ENCODE results near the gene SYNJ2.
A peak's percentile ranks its signal among the peaks of the same experiment; 100 is the strongest.

SYNJ2 gene

DNA sequence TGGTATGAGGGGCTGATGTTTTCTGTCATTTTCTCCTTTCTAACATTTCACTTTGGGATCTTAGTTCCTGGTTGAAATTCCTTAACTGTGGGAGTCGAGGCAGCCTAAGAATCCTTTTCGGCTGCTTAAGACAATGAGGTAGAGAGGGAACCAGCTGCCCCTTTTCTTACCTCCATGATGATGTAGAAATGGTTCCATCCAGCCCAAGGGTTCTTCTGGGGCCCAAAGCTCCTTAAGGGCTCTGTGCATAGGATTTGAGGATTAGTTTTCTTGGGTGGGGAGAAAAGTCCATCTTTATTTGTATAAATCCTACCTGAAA is 33.5 kb downstream of the SYNJ2 start:
- DNase-seq: no peak

DNA sequence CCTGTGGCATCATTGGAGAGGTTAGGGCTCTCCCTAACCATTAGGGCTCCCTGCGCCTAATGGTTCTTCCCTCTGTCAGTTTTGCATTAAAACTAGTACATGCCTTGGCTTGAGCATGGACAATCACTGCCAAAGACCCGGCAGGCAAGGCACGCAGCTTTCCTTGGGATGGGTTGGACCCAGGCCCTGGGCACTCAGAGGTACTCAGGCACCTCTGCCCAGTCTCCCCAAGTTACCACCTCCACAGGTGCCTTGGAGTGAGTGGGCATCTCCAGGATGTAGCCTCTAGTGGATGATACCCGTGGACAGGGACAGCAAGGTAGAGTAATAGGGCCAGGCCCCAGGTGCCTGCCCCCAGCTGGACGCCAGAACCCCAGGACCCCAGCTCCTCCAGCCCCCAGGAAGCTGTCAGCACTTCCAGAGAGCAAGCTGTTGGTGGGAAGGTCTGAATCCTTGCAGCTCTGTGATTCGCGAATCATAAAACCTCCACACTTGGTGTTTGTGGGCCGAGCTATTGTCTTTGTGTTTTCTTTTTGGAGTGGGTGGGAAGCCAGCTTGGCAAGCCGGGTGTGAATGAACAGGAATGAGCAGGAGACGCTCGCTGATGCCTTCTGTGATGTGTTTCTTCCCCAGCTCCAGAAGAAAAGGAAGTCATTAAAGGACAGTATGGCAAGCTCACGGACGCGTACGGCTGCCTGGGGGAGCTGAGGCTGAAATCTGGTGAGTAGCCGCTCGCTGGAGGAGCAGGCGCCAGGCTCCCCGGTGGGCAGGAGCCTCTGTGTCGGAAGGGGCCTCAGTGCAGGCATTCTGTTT is 35.1 kb downstream of the SYNJ2 start:
- no peak for DNase-seq

DNA sequence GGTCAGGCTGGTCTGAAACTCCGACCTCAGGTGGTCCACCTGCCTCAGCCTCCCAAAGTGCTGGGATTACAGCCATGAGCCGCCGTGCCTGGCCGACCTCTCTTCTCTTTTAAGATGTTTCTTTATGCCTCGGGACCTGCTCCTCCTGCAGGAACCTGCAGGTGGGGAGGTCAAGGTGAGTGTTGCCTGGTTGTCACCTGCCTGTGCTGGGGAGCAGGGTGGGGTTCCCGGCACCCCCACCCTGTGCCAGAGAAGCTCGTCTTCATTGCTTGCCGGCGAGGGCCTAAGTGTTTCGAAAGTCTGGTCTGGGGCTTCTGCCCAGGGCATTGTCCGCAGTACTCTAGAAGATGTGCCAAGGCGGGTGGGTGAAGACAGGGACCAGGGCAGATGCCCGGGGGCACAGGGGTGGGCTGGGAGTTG is 36.0 kb downstream of the SYNJ2 start:
- no peak for DNase-seq

DNA sequence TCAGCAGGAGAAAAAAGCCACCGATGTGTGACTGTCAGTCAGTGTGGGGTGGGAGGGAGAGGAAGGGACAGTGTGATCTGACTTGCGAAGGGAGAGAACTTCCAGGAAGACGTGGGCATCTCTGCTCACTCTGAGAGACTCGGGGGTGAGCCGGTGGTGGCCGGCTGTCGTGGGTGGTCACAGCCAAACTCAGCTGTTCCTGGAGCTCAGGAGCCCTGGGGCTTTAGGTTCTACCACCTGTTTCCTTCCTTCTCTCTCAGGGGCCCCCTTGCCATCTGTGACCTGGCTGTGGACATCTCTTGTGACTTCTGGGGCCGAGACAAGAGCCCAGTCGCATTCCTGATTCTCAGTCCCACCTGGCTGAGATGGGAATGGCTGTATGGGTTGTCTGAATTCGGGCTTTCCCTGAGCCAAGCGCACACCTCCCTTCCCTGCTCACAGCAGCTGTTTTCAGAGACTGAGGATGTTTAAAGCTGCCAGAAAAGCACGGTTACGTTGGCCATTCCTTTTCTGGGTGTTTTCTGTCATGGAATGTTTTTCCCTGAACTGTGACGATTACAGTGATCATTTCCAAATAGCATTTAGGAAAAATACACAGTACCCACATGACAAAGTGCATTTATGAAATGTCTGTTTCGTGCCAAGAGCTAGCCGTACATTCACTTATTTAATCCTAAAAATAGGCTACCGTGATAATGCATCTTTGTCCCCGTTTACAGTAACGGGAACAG is 36.5 kb downstream of the SYNJ2 start:
- DNase-seq: no peak

DNA sequence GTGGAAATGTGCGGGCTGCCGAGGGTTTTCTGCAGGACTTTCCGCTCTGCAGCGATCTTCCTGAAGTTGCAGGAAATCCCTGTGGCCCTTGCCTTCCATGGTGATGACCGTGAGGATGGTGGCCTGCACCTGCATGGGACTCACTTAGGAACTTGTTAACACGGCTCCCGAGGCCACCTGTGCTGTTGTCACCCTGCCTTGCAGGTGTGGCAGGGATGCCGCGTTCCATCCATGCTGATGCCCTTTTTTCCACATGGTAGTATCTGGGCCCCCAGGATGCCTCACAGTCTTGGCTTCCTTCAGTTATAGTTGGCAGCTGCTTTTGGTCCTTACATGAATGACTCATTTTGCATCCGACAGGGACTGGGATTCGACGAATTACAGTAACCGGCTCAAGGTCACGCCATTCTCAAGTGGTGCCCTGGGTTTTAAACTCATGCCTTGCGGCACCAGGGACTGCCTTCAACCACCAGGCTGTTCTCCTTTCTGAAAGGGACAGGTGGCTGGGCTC is 37.2 kb downstream of the SYNJ2 start:
- DNase-seq: no peak

DNA sequence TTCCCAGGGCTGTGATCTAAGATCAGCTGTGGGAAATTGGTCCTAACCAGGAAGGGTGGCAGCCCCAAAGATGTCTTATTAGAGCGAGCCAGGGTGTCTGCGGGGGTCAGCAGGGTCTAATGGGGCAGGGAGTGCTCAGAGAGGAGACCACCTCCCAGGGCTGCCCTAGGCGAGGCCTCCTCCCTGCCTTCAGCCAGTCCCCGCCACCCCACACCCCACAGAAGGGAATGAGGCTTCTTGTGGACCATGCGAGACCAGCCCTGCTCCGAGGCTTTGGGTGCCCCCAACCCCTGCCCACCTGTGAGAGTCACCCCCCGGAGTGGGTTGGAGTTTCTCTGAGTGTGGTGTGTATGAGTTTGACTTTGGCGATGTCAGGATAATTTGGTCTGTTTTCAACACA is 37.8 kb downstream of the SYNJ2 start:
- no peak for DNase-seq

DNA sequence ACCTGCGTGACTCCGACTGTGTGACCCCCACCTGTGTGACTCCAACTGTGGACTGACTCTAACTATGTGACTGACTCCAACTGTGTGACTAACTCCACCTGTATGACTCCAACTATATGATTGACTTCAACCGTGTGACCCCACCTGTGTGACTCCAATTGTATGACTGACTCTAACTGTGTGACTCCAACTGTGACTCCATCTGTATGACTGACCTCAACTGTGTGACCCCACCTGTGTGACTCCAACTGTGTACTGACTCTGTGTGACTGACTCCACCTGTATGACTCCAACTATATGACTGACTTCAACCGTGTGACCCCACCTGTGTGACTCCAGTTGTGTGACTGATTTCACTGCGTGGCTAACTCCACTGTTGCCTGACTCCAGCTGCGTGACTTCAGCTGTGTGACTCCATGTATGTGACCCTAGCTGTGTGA is 38.6 kb downstream of the SYNJ2 start:
- DNase-seq: no peak

DNA sequence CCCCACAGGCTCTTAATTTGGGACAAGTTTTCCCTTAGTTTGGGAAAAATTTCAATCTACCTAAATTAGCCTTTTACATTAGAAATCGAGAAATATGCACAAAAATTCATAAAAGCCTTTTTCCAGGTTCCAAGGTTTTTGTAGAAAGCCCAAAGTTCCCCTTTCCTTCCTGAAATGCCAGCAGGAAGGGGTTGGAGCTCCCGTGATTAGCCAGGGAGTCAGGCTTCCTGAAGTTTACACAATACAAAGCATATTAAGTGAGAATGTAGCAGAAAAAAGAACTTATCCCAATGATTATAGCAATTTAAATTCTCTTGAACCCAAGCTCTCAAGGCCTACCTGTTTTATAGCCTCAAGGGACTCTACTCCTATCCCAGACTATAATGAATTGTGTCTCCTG is 39.1 kb downstream of the SYNJ2 start:
- no peak for DNase-seq

DNA sequence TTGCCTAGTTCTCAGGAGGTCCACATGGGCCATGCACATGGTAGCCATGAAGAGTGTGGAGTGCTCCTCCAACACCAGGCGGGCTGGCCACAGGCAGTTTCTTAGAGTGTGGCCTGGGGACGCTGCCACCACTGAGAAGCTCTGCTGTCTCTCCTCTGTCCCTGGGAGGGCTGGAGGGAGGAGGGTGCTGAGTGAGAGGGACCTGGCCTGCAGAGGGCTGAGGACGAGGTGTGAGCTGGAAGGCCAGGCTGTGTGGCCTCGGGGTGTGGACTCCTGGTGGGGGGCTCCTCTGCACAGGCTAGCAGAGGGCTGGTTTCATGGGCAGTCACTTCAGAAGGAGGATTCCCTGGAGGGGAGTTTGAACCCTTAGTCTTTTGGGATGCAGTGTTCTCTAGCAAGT is 39.7 kb downstream of the SYNJ2 start:
- DNase-seq: no peak

DNA sequence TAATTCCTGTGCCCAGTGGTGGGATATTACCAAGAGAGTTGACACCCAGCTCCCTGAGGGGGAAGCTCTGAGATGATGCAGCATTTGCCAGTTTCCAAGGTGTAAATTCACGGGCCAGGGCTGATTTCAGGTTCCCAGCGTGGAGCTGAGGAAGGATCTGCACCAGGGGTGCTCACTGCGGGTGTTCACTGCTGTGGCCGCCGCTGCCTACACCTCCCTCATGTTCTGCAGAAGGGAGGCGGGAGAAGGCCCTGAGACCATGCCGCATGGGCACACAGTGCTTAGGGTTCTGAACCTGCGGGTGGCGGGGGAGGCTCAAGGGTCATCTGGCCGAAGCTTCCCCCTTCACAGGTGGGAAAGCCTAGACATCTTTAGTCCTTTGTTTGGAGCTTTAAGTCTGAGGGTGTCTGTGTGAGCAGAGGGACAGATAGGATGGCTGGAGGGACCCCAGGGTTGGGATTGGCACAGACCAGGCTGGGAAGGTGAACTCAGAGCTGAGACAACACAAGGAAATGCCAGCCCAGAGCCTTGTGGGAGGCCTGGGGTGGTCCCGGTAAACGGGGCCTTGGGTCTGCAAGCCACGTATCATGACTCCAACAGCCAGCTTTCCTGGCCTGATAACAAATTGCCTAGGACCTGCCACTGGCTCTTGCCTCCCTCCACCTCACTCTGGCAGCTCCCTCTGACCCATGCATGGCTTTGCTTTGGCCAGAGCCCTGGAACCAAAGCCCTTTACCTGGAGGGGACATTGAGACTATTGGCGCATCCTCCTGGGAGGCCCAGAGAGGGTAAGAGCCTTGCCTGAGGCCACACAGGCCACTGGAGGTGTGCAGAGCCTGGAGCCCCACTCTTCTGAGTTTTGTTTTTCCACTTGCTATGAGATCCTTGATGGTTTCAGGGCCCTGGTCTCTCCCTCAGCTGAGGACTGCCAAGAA is 40.4 kb downstream of the SYNJ2 start:
- no peak for DNase-seq

DNA sequence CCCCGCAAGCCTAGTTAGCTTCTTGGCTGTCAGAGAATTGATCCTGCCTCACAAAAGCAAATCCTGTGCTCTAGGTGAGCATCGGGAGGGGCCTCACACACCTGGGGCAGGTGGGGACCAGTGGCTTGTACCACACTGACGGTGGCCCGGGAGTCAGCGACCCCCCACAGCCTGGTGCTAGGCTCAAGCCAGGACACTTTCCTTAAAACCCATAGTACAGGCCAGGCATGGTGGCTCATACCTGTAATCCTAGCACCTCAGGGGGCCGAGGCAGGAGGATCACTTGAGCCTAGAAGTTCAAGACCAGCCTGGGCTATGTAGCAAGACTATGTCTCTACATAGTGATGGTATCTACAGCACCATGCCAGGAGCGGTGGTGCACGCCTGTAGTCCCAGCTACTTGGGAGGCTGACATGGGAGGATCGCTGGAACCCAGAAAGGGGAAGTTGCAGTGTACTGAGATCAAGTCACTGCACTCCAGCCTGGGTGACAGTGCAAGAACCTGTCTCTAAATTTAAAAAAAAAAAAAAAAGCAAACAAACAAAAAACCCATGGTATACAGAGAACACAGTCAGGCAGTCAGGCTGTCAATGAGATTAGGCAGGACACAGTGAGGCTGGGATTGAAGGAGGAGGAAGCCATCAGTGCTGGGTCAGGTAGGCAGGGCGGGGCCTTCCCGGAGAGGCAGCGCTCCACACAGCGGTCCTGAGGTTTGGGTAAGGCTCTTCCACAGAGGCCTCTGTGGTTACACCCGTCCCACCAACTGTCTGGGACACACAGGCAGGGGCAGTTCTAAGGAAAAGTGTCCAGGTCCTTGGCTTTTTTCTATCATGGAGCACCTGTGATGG is 41.3 kb downstream of the SYNJ2 start:
- no peak for DNase-seq

DNA sequence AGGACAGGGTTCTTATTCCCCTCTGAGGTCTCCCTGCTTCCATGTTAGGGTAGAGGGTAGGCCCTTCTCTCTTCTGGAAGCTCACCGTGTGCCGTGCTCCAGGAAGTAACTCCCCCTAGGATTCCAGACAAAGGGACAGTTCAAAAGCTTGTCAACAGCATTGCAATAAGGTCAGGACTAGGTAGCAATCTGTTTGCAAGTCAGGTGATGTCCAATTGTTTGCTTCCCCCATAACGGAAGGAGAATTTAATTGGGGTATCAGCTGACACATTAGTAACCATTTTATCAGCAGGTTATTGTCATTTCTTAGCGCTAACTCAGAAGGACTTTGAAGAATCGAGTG is 41.9 kb downstream of the SYNJ2 start:
- no peak for DNase-seq

DNA sequence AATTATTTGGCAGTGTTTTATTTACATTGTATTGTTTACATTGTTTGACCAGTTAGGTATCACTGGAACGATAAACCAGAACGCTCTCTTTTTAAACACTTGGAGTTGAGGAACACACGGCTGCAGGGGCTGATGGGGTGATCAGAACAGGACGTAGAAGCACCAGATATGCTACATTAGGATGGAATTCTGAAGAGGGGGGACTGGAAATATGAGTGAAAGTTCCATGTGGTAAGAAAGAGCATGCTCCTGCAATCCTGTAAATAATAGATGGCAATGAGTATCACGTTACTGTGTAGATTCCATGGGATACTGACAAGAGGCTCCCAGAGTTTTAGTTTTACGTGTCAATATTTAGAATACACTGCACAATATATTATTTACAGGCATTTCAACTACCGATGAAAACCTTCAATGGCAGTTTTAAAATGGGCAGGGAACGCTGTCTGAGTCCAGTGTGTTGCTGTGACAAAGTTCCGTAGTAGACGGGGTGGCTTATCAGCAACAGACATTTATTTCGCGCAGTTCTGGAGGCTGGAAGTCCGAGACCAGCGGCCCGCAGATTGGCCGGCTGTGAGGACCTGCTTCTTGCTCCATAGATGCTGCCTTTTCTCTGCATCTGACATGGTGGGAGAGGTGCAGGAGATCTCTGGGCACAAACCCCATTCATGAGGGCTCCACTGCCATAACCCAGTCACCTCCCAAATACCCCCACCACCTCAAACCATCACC is 43.1 kb downstream of the SYNJ2 start:
- no peak for DNase-seq

DNA sequence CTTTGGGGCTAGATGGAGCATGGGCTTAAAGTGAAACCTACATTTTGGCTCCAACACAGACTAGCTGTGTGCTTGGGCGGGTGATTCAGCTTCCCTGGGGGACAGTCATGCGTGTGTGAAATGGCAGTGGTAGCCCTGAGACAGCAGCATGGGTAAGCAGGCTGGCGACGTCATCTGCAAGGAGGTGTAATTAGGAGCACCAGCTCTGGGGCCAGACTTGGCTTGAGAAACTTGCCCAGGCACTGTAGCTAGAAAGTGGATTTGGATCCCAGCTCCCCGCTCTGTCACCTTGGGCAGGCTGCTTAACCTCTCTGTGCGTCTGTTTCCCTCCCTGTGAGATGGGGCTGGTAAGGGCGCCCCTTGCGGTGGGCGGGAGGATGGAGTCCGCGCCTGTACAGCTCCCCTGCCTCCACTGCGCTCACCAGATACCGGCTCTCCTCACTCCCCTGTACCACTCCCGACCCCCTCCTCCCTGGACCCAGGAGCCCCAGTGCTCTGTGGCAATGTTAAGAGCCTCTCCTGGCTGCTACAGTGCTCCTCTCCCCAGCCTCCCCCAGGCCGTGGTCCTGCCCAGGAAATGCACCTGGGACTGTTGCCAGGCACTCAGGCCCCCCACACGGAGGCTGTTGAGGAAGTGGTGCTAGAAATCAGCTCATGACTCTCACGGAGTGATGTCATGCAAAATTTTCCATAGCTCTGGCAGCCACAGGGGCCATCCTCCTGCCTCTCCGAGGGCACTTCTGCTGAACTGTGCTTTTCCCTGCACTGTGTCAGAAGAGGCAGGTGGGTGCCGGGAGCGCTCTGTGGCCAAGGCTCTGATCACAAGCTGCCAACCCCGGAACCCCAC is 44.6 kb downstream of the SYNJ2 start:
- peak; percentile 80 for DNase-seq

DNA sequence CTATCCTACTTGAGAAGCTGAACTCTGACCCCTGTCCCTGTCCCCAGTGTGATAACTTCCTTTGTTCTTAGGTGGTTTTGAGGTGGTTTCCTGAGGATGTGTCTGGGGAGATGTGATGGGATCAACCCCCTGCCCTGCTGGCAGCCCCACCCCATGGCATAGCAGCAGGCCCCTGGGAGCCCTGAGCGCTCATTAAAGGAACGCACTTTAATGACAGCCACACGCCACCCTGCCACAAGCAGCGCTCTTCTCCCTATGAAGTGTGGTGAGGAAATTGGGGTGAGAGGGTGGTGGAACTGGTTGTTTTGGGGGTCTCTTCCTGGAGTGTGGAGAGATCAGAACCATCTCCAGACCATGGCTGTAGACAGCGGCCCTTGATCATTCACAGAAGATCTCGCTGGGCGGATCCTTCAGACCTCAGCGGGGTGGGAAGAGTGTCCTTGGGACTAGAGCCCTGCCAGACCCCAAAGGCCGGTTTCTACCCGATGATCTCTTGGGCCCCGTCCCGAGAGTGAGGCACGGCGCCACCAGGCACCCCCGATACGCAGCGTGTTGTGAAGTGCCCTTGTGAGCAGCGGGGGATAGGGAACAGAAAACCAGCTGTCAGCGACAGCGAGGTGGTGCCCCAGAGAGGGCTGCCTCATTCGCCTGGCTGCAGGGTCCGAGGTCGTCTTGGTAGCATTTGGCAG is 45.4 kb downstream of the SYNJ2 start:
- no peak for DNase-seq

DNA sequence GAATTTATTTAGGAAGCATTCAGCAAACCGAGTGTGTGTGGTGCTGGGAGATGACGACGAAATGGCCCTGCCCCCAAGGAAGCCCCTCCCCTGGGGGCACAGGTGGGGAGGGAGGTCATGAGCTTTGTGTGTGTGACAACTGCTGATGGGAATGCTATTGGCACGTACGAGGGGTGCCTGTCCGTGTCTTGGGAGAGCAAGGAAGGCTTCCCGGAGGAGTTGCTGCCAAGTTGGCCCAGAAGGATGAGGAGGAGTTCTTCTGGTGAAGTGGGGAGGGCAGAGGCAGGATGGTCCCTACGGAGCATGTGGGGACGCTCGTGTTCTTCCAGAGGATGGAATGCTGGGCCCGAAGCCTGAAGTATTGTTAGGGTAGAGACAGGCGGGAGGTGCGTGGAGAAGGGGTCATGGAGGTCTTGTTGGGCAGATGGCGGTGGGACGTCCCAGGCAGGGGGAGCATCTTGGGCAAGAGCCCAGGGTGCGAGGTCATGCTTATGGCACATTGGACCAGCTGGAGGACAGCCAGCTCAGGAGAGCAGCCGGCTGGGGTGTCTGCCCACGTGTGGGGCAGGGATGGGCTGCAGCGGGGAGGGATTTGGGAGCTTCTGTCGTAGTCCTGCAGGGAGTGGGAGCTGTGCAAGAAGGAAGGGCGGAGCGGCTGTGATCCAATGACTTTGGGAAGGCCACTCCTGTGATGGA is 46.1 kb downstream of the SYNJ2 start:
- DNase-seq: no peak

DNA sequence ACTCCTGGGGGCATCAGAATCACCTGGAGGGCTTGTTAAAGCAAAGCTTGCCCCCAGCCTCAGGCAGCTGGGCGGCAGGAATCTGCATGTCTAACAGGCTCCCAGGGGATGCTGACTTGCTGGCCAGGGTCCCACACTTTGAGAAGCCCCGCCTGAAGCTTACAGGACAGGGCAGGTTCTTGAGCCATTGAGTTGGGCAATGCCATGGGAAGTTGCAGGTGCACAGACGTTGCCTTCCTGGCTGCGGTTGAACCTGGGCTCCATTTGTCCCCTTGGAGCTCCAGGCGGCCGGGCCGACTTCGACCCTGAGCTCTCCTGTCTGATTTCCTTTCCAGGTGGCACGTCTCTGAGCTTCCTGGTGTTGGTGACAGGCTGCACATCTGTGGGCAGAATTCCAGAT is 46.8 kb downstream of the SYNJ2 start:
- DNase-seq: no peak

DNA sequence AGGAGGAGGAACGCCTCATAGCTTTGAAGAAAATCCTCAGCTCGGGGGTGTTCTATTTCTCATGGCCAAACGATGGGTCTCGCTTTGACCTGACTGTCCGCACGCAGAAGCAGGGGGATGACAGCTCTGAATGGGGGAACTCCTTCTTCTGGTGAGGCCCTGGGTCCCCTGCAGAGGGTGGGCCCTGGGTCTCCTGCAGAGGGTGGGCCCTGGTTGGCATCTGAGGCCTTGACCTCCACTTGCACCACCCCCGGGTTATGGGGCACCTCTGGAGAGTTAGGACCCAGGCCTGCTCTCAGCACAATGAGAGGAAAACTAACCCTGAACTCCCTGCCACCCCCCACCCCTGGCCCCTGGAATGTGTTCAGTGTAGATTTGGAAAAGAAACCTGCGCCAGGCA is 47.2 kb downstream of the SYNJ2 start:
- DNase-seq: no peak

DNA sequence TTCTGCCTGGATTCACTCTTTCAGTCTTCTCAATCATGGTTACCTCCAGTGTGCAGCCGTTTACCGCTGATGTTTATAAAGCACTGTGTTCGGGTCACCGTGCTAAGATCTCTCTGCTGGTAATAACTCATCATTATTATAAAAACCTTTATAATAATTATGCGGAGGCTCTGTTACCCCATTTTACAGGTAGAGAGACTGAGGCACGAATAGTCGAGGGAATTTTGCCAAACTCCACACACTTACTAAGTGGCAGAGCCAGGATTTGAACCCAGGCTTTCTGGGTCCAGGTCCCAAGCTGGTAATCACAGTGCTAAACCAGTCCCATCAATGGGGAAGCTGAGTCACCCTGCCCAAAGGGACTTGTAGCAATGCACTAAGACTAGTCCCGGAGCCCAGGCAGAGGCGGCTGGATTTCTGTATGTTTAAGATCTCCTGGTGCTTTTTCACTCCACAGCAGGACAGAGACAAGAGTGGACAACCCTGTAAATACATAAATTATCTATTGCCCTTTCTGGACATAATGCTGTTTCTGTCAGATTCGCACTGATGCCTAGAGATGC is 48.1 kb downstream of the SYNJ2 start:
- no peak for DNase-seq

Measured in CD4-positive, alpha-beta T cell treated with Interleukin-15 for 1 hour (primary cell).